Effector memory CD8-positive, alpha-beta T cell (primary cell): ENCODE measurements around the gene CNTN2.

ENCODE experiments used
- ATAC-seq: fragments of 150-1000 bp; cut with Tn5 transposase; replicated peaks from 2 replicates; pipeline ENCODE4 v1.10.0; 2021; ENCODE audit warnings: mild to moderate bottlenecking, moderate library complexity
- DNase-seq, 3 experiments: peaks; one replicate each; pipeline ENCODE4 v3.0.0; 2021
- H3K27ac Mint-ChIP-seq, 2 donors: one replicate each; pipeline ENCODE4 v1.8.0; 2022; ENCODE audit warnings: mild to moderate bottlenecking in 2 of 2, mixed read lengths in 2 of 2, moderate library complexity in 2 of 2
- H3K27me3 Mint-ChIP-seq, 2 donors: one replicate each; pipeline ENCODE4 v1.8.0; 2022; ENCODE audit warnings: mixed read lengths in 2 of 2
- H3K36me3 Mint-ChIP-seq: one replicate; pipeline ENCODE4 v1.8.0; 2022; ENCODE audit warnings: mild to moderate bottlenecking, moderate library complexity, mixed read lengths; ENCODE audit not compliant: insufficient read depth
- H3K4me1 Mint-ChIP-seq, 2 donors: one replicate each; pipeline ENCODE4 v1.8.0; 2022; ENCODE audit warnings: low read depth in 2 of 2, mixed read lengths in 2 of 2
- H3K4me3 Mint-ChIP-seq, 2 donors: one replicate each; pipeline ENCODE4 v1.8.0; 2022; ENCODE audit warnings: mild to moderate bottlenecking in 2 of 2, mixed read lengths in 2 of 2, moderate library complexity in 2 of 2
- H3K9me3 Mint-ChIP-seq, 2 donors: one replicate each; pipeline ENCODE4 v1.8.0; 2022; ENCODE audit warnings: mixed read lengths in 2 of 2

CNTN2 gene

GRCh38 chr1:205049479-205049878, 6.5 kb downstream of the CNTN2 start:
- Mint-ChIP-seq H3K4me1 (no peaks in the 10 kb centered on the region), H3K4me3 (no peak overlapping the region), H3K27me3 (peaks cover 39 to 83% of the 10 kb centered on the region in 2 donors), H3K36me3 (no peaks in the 10 kb centered on the region), H3K9me3 (no peaks in the 10 kb centered on the region), H3K27ac (no peak overlapping the region)
- DNase-seq (no peak), ATAC-seq (no peak)

GRCh38 chr1:205052690-205053089, 9.7 kb downstream of the CNTN2 start:
- Mint-ChIP-seq H3K4me3 (no peak overlapping the region), H3K36me3 (no peaks in the 10 kb centered on the region), H3K27ac (no peak overlapping the region), H3K4me1 (no peaks in the 10 kb centered on the region), H3K27me3 (peaks cover 29 to 61% of the 10 kb centered on the region in 2 donors), H3K9me3 (no peaks in the 10 kb centered on the region)
- ATAC-seq (no peak), DNase-seq (no peak)

- no peak overlapping the region for H3K27ac Mint-ChIP-seq
- no peaks in the 10 kb centered on the region for H3K4me1 Mint-ChIP-seq
- no peak for DNase-seq
- no peaks in the 10 kb centered on the region for H3K36me3 Mint-ChIP-seq
- no peak for ATAC-seq
- no peaks in the 10 kb centered on the region for H3K9me3 Mint-ChIP-seq
- peaks cover 28 to 55% of the 10 kb centered on the region in 2 donors for H3K27me3 Mint-ChIP-seq
- H3K4me3 Mint-ChIP-seq: no peak overlapping the region
These were observed 10.3 kb downstream of the CNTN2 start for GRCh38 chr1:205053296-205053695.

GRCh38 chr1:205054013-205054412, 11.0 kb downstream of the CNTN2 start:
- Mint-ChIP-seq H3K27ac (no peak overlapping the region), H3K27me3 (peaks cover 21 to 49% of the 10 kb centered on the region in 2 donors), H3K4me1 (no peaks in the 10 kb centered on the region), H3K36me3 (no peaks in the 10 kb centered on the region), H3K9me3 (no peaks in the 10 kb centered on the region), H3K4me3 (no peak overlapping the region)
- DNase-seq (no peak), ATAC-seq (no peak)

- H3K36me3 Mint-ChIP-seq: no peaks in the 10 kb centered on the region
- no peaks in the 10 kb centered on the region for H3K4me1 Mint-ChIP-seq
- H3K9me3 Mint-ChIP-seq: no peaks in the 10 kb centered on the region
- ATAC-seq: no peak
- H3K4me3 Mint-ChIP-seq: no peak overlapping the region
- peaks cover 21 to 34% of the 10 kb centered on the region in 2 donors for H3K27me3 Mint-ChIP-seq
- DNase-seq: no peak
- no peak overlapping the region for H3K27ac Mint-ChIP-seq
These were observed 13.2 kb downstream of the CNTN2 start for GRCh38 chr1:205056188-205056611.

- Mint-ChIP-seq H3K4me3 (no peak overlapping the region), H3K27ac (no peak overlapping the region), H3K9me3 (no peaks in the 10 kb centered on the region), H3K36me3 (no peaks in the 10 kb centered on the region), H3K27me3 (peaks cover 21 to 30% of the 10 kb centered on the region in 2 donors), H3K4me1 (no peaks in the 10 kb centered on the region)
- ATAC-seq: no peak
- DNase-seq: no peak
These were observed 14.1 kb downstream of the CNTN2 start for GRCh38 chr1:205056956-205057568.

GRCh38 chr1:205057808-205058575, 15.0 kb downstream of the CNTN2 start:
- no peak for ATAC-seq
- no peak for DNase-seq
- Mint-ChIP-seq H3K9me3 (no peaks in the 10 kb centered on the region), H3K4me1 (no peaks in the 10 kb centered on the region), H3K27ac (no peak overlapping the region), H3K36me3 (no peaks in the 10 kb centered on the region), H3K27me3 (peaks cover 20 to 25% of the 10 kb centered on the region in 2 donors), H3K4me3 (no peak overlapping the region)

- H3K4me3 Mint-ChIP-seq: no peak overlapping the region
- no peaks in the 10 kb centered on the region for H3K9me3 Mint-ChIP-seq
- ATAC-seq (no peak), DNase-seq (no peak)
- H3K36me3 Mint-ChIP-seq: no peaks in the 10 kb centered on the region
- peaks cover 12 to 17% of the 10 kb centered on the region in 2 donors for H3K27me3 Mint-ChIP-seq
- no peak overlapping the region for H3K27ac Mint-ChIP-seq
- H3K4me1 Mint-ChIP-seq: no peaks in the 10 kb centered on the region
These were observed 15.8 kb downstream of the CNTN2 start for GRCh38 chr1:205058853-205059252.

GRCh38 chr1:205059660-205060059, 16.6 kb downstream of the CNTN2 start:
- H3K4me3 Mint-ChIP-seq: no peak overlapping the region
- DNase-seq (no peak), ATAC-seq (no peak)
- no peaks in the 10 kb centered on the region for H3K4me1 Mint-ChIP-seq
- H3K9me3 Mint-ChIP-seq: no peaks in the 10 kb centered on the region
- no peaks in the 10 kb centered on the region for H3K36me3 Mint-ChIP-seq
- H3K27me3 Mint-ChIP-seq: peaks cover 6 to 9% of the 10 kb centered on the region in 2 donors
- H3K27ac Mint-ChIP-seq: no peak overlapping the region

- Mint-ChIP-seq H3K27ac (no peak overlapping the region), H3K36me3 (no peaks in the 10 kb centered on the region), H3K9me3 (no peaks in the 10 kb centered on the region), H3K27me3 (no peaks in the 10 kb centered on the region), H3K4me1 (no peaks in the 10 kb centered on the region), H3K4me3 (no peak overlapping the region)
- no peak for ATAC-seq
- no peak for DNase-seq
These were observed 17.7 kb downstream of the CNTN2 start for GRCh38 chr1:205060746-205061145.

GRCh38 chr1:205061227-205061626, 18.2 kb downstream of the CNTN2 start:
- Mint-ChIP-seq H3K27me3 (no peaks in the 10 kb centered on the region), H3K36me3 (no peaks in the 10 kb centered on the region), H3K27ac (no peak overlapping the region), H3K4me3 (no peak overlapping the region), H3K4me1 (no peaks in the 10 kb centered on the region), H3K9me3 (no peaks in the 10 kb centered on the region)
- DNase-seq: no peak
- no peak for ATAC-seq

GRCh38 chr1:205061665-205062069, 18.7 kb downstream of the CNTN2 start:
- Mint-ChIP-seq H3K4me3 (no peak overlapping the region), H3K9me3 (no peaks in the 10 kb centered on the region), H3K4me1 (no peaks in the 10 kb centered on the region), H3K36me3 (no peaks in the 10 kb centered on the region), H3K27me3 (no peaks in the 10 kb centered on the region), H3K27ac (no peak overlapping the region)
- peak; percentile 52 to 58 (median 53) for DNase-seq
- ATAC-seq: peak; percentile 70

- ATAC-seq (no peak), DNase-seq (no peak)
- no peak overlapping the region for H3K4me3 Mint-ChIP-seq
- H3K36me3 Mint-ChIP-seq: no peaks in the 10 kb centered on the region
- H3K9me3 Mint-ChIP-seq: no peaks in the 10 kb centered on the region
- no peaks in the 10 kb centered on the region for H3K27me3 Mint-ChIP-seq
- no peak overlapping the region for H3K27ac Mint-ChIP-seq
- H3K4me1 Mint-ChIP-seq: no peaks in the 10 kb centered on the region
These were observed 19.3 kb downstream of the CNTN2 start for GRCh38 chr1:205062319-205062718.

- Mint-ChIP-seq H3K4me3 (no peak overlapping the region), H3K4me1 (no peaks in the 10 kb centered on the region), H3K36me3 (no peaks in the 10 kb centered on the region), H3K9me3 (no peaks in the 10 kb centered on the region), H3K27ac (no peak overlapping the region), H3K27me3 (no peaks in the 10 kb centered on the region)
- no peak for ATAC-seq
- no peak for DNase-seq
These were observed 19.9 kb downstream of the CNTN2 start for GRCh38 chr1:205062895-205063294.
